Measurements from ENCODE around the gene COL27A1.

- TF ChIP-seq ELF1 (IDR thresholded peaks at IDR 0.05; ENCODE audit: borderline replicate concordance, low read depth) (no peak), CTCF (IDR thresholded peaks at IDR 0.05 in 2 of 3, conservative IDR thresholded peaks at IDR 0.05 in 1 of 3; ENCODE audit: borderline replicate concordance in 1 of 3, insufficient read depth in 1 of 3, low read depth in 2 of 3, low read length in 2 of 3) (no peak), SIN3A (IDR thresholded peaks at IDR 0.05; ENCODE audit: low read depth) (no peak), ZNF274 (IDR thresholded peaks at IDR 0.05; ENCODE audit: low read depth, low read length) (no peak), FOSL1 (IDR thresholded peaks at IDR 0.05; ENCODE audit: low read depth) (no peak)
Observed at GRCh38 chr9:114256827-114257328, 101.5 kb downstream of the COL27A1 start.

Data from HCT116 (cell line).